Measurements from ENCODE around the gene PPP1R14C.

Gene PPP1R14C

GRCh38 chr6:150253489-150253888, 110.6 kb downstream of the PPP1R14C start:
- DNase-seq: no peak

GRCh38 chr6:150254770-150255169, 111.9 kb downstream of the PPP1R14C start:
- DNase-seq: no peak

- no peak for DNase-seq
These were observed 113.0 kb downstream of the PPP1R14C start for GRCh38 chr6:150255840-150256239.

- DNase-seq: no peak
These were observed 113.9 kb downstream of the PPP1R14C start for GRCh38 chr6:150256618-150257272.

GRCh38 chr6:150258381-150258780, 115.5 kb downstream of the PPP1R14C start:
- no peak for DNase-seq

GRCh38 chr6:150260931-150261330, 118.1 kb downstream of the PPP1R14C start:
- no peak for DNase-seq

GRCh38 chr6:150261997-150262697, 119.3 kb downstream of the PPP1R14C start:
- DNase-seq: no peak

- DNase-seq: no peak
These were observed 121.0 kb downstream of the PPP1R14C start for GRCh38 chr6:150263765-150264404.

GRCh38 chr6:150266309-150266708, 123.5 kb downstream of the PPP1R14C start:
- DNase-seq: no peak

- DNase-seq: no peak
These were observed 124.3 kb downstream of the PPP1R14C start for GRCh38 chr6:150266963-150267685.

GRCh38 chr6:150267686-150268561, 125.1 kb downstream of the PPP1R14C start:
- DNase-seq: no peak

- no peak for DNase-seq
These were observed 126.4 kb downstream of the PPP1R14C start for GRCh38 chr6:150269130-150269856.

GRCh38 chr6:150269857-150270223, 127.0 kb downstream of the PPP1R14C start:
- no peak for DNase-seq

GRCh38 chr6:150270330-150271052, 127.6 kb downstream of the PPP1R14C start:
- no peak for DNase-seq

- DNase-seq: no peak
These were observed 128.3 kb downstream of the PPP1R14C start for GRCh38 chr6:150271172-150271500.

- DNase-seq: no peak
These were observed 128.8 kb downstream of the PPP1R14C start for GRCh38 chr6:150271501-150272263.

- no peak for DNase-seq
These were observed 129.6 kb downstream of the PPP1R14C start for GRCh38 chr6:150272264-150272975.

GRCh38 chr6:150272976-150273315, 130.1 kb downstream of the PPP1R14C start:
- no peak for DNase-seq

GRCh38 chr6:150273457-150274309, 130.8 kb downstream of the PPP1R14C start:
- no peak for DNase-seq
